DMS53 (cell line): Measurements from ENCODE around the gene ZNF497.
A peak's percentile ranks its signal among the peaks of the same experiment; 100 is the strongest.
"Not testable (repeated sequence)": the region's sequence is repeated elsewhere in the genome, so short reads cannot be mapped to it uniquely, and the experiment has no call there.

Experiments used
- DNase-seq: peaks from one replicate; lab custom pipeline; 2025; lab: John Stamatoyannopoulos, UW

ZNF497 gene

DNA sequence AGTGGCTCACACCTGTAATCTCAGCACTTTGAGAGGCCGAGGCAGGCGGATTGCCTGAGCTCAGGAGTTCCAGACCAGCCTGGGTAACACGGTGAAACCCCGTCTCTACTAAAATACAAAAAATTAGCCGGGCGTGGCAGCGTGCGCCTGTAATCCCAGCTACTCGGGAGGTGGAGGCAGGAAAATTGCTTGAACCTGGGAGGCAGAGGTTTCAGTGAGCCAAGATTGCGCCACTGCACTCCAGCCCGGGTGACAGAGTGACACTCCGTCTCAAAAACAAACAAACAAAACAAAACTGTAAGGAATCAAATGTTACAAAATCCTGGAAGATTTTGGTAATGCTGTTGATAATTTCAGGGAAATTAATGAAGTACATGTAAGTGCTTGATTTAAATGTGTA lies 14.5 kb downstream of the ZNF497 start:
- not testable (repeated sequence) for DNase-seq

DNA sequence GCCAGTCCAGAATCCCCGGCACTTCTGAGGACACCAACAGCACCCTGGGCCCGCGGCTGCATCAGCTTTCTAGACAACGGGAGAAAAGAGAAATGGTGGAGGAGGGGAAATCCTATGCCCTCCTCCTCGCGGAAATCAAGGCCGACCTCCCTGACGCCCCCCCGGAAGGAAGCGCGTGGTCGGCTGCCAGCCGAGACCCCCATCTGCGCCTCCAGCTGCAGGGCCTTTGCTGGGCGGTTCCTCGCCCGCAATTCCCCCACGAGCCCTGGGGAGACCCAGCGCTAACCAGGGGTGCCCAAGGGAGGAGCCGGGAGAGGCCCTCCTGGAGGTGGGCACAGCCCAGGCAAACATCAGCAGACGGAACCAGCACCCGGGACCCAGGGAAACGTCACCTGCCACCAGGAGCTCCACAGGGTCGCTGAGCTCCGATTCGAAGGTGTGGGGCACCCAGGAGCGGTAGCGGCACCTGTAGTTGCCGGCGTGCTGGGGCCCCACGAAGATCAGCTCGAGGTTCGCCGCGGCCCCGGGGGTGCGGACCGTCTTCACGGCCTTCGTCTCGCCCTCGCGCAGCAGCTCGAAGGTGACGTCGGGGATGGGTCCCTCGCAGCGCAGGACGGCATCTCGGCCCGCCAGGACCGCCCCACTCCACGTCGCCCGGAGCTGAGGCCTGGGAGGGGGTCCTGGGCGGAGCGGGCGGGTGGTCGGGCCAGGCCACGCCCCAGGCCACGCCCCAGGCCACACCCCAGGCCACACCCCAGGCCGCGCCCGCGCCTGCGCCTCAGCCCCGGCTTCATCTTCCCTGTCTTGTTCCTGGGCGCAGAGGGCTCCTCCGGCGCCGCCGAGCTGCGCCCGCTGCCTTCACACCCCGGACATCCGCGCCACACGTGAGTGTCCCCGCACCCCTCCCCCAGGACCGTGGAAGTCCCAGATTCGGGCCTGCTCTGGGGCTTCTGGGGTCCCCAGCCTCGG lies 15.3 kb downstream of the ZNF497 start:
- peak; percentile 67 for DNase-seq

DNA sequence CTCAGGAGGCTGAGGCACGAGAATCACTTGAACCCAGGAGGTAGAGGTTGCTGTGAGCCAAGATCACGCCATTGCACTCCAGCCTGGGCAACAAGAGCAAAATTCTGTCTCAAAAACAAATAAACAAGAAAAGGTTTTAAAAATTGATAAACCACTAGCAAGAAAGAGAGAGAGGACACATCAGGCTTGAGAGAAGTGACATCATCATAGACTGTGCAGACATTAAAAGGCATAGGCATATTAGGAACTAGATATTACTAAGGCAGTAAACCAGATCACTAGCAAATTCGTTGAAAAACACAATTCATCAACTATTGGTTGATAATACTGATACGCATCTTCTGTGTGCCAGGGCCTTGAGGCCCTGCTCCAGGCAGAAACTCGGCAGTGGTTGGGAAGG lies 17.0 kb downstream of the ZNF497 start:
- no peak for DNase-seq

DNA sequence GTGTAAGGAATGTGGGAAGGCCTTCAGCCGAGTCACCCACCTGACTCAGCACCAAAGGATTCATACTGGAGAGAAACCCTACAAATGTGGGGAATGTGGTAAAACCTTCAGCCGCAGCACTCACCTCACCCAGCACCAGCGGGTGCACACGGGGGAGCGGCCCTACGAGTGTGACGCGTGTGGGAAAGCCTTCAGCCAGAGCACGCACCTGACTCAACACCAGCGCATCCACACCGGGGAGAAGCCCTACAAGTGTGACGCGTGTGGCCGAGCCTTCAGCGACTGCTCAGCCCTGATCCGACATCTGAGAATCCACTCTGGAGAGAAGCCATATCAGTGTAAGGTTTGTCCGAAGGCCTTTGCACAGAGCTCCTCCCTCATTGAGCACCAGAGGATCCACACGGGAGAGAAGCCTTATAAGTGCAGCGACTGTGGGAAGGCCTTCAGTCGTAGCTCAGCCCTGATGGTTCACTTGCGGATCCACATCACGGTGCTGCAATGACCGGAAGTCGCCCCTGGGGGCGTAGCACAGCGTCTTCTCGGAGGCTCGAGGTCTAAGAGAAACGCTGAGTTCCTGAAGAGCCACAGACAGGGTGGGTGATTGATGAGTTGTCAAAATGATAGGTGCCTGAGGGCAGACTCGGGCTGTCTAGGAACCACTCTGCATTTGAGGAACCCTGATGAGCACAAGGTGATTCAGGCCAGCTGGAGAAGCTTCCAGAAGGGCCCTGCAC lies 23.6 kb downstream of the ZNF497 start:
- DNase-seq, result peak; percentile 16

DNA sequence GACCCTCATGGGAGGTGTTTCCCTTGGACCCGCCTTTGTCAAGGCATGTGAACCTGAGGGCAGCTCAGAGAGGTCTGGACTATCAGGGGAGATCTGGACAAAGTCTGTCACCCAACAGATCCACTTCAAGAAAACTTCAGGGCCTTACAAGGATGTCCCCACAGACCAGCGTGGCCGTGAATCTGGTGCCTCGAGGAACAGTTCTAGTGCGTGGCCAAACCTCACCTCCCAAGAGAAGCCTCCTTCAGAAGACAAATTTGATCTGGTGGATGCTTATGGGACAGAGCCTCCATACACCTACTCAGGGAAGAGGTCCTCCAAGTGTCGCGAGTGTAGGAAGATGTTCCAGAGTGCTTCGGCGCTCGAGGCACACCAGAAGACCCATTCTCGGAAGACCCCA lies 24.2 kb downstream of the ZNF497 start:
- no peak for DNase-seq

DNA sequence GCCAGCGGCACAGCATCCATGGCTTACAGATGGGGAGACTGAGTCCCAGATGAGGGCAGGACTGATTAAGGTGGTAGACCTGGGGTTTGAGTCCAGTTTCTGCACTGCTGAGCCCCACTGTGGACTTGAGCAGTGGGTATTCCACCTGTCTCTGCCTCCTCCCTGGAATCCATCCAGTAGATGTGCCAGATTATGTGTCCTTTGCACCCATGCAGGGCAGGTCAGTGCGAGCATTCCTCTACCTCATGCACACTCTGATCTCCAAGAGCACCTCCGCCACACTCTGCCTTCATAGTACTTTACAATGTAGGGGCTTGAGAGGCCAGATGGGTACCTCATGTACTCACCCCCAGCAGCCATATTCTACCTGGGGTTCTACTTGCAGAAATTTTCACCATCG lies 25.7 kb downstream of the ZNF497 start:
- DNase-seq, result no peak

DNA sequence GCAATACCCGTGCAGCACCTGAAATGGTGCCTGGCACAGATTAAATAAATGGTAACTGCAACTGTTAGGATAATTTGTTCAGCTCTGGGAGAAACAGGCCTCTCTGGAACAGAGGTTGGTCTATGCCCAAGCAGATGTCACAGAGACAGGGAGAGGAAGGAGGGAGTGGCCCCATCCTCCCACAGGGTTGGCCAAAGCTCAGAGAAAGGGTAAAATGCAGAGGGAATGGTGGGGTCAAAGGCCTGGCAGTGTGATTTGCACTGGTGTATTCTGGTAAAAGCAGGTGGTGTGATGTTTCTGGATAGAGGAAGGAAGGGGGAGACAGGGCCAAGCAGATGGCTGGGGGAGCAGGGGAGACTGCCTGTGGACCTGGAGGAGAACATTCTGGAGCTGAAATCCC lies 26.3 kb downstream of the ZNF497 start:
- no peak for DNase-seq

DNA sequence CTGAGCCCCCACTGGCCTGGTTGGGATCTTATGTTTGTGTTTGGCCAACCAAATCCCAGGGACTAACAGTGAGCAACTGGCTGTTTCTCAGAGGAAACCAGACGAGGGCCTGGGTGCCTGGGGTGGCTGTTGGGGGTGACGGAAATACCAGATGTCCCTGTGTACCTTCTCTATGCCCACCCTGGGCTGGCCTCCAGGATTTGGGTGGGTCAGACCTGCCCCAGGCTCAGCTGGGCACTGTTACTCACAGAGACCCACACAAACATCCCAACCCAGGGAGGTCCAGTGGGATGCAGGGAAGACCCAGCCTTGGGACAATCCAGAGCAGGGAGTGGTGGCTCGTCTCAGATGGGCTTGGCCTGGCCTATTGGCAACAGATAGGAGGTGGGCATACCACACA lies 26.9 kb downstream of the ZNF497 start:
- no peak for DNase-seq

DNA sequence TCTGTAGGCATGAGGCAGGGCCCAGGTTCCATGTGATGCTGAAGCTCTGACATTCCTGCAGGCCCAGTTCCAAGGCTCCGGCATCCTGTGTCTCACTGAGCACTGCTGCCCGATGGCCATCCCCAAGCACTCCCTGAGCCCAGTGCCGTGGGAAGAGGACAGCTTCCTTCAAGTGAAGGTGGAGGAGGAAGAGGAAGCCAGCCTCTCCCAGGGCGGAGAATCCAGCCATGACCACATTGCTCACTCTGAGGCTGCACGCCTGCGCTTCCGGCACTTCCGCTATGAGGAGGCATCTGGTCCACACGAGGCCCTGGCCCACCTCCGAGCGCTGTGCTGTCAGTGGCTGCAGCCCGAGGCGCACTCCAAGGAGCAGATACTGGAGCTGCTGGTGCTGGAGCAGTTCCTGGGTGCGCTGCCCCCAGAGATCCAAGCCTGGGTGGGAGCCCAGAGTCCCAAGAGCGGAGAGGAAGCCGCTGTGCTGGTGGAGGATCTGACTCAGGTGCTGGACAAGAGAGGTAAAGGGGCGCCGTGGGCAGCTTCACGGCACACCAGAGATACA lies 27.8 kb downstream of the ZNF497 start:
- DNase-seq, result no peak

DNA sequence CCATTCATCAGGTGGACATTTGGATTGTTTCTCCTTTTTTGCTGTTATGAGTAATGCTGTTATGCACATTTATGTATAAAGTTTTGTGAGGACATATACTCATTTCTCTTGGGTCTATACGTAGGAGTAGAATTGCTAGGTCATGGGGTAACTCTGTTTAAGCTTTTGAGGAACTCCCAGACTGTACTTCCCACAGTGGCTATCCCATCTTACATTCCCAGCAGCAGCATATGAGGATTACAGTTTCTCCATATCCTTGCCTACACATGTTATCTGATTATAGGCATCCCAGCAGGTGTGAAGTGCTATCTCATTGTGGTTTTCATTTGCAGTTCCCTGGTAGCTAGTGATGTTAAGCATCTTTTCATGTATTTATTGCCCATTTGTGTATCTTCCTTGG lies 29.9 kb downstream of the ZNF497 start:
- DNase-seq, result no peak

DNA sequence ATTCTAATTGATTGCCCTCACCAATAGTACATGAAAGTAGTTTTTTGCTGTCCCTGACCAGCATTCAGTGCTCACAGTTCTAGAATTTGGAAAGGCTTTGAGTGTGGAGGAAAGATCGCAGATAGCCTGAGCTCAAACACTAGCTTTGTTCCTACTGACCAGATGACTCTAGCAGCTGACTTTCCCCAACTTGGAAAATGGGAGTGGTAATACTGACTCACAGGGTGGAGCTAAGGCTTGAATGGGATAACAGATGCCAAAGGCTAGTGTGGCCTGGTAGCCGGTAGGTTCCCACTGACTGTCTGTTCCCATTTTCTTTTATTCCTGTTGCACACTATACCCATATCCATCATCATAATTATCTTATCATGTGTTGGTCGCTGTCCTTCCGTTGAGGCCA lies 32.1 kb downstream of the ZNF497 start:
- DNase-seq, result no peak

DNA sequence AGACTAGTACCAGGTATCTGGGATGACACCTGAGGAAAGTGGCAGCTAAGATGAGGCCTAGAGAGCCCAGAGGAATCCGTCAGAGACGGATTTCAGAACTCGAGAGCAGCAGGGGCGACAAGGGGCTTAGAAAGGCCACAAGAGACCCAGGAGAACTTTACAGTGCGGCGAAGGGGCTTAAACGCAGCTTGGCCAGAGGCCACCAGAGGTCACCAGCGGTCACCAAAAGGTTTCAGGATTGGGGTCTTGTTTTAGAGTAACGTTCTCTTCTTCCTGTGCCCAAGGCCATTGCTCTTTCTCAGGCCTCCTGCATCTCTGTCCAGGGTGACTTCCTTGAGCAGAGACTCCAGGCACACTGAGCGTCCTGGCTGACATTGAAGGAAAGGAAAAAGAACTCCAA lies 33.6 kb downstream of the ZNF497 start:
- DNase-seq, result peak; percentile 36

DNA sequence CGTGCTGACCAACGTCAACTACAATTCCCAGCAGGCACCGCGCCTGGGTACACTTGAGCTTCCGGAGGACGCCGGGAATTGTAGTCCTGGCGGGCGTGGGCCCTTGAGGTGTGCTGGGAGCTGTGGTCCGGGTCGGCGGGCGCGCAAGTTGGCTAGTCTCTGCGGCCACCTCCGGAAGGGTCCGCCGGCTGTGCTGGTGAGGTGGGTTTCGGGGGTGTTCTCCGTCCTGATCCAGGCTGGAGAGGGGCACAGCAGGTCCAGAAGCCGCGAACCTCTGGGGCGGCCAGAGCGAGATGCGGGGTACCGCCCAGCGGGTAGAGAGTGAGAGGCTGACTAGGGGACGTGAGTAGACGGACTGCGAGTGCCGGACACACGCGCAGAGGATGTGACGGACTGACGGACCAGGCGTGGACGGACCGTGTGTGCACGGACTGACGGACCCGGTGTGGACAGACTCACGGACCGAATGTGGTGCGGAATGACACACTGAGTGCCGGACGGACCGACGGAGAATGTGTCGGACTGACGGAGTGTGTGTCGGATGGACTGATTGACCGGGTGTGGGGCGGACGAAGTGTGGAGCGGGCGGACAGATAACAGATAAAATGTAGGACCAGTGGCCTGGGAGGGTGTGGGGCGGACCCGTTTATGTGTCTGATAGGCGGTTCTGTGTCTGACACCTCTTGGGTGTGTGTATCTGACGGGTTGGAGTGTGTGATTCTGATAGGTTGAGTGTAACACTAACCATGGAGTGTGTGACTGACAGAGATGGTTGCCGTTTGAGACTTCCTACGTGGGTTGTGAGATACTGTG lies 35.4 kb downstream of the ZNF497 start, which contains the start of gene ZSCAN22:
TSS of gene ZSCAN22 (plus strand) at position 81 of the 813 bp plus-strand sequence. CDS start 7,809 bp downstream, outside the sequence.
- DNase-seq, result peak; percentile 98

DNA sequence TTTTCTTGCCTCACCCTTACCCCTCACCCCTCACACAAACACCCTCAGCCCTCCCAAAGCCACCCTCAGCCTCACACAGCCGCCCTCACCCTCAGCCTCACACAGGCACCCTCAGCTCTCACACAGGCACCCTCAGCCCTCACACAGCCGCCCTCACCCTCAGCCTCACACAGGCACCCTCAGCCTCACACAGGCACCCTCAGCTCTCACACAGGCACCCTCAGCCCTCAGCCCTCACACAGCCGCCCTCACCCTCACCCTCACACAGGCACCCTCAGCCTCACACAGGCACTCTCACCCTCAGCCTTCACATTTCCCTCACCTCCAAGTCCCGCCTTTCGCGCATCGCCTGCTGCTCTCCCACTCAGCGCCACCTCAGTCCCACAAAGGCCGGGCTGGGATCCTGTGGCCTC lies 36.0 kb downstream of the ZNF497 start:
- no peak for DNase-seq

DNA sequence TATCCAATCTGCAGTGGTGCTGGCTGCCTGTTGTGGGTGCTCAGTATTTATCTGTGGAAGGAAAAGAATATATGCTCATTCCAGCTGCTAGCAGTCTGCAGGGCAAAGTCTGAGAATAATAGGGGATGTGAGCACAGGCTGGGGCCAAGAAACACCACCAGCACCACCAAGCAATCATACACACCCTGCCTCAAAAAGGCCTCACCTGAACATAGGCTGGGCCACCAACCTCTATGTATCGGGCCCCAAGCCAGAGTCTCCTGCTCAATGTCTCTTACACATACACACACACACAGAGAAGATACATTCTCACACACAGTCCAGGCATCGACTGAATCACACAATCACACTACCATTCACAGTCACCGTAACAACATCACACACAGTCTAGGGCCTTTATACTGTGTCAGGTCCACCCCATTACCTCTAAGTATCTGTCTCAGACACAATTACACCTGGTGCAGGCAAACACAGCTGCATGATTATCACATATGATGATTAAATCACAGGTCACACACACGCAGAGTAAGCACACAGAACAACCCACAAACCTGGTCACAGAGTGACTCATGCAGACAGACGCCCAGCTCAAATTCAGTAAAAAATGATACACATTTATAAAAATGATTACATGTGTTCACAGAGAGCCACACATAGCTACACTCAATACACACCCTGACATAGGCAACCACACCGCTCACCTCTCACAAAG lies 37.1 kb downstream of the ZNF497 start:
- DNase-seq, result peak; percentile 47

DNA sequence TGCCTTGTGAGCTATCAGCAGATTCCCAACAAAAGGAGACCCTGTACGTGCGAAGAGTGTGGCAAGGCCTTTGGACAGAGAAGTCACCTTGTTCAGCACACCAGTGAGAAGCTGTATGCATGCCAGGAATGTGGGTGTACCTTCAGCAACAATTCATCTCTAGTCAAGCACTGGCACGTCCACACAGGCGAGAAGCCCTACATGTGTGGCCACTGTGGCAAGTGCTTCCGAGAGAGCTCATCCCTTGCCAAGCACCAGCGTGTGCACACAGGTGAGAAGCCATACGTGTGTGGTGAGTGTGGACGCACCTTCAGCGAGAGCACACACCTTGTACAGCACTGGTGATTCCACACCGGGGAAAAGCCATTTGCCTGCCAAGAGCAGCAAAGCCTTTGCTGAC lies 43.3 kb downstream of the ZNF497 start:
- no peak for DNase-seq

DNA sequence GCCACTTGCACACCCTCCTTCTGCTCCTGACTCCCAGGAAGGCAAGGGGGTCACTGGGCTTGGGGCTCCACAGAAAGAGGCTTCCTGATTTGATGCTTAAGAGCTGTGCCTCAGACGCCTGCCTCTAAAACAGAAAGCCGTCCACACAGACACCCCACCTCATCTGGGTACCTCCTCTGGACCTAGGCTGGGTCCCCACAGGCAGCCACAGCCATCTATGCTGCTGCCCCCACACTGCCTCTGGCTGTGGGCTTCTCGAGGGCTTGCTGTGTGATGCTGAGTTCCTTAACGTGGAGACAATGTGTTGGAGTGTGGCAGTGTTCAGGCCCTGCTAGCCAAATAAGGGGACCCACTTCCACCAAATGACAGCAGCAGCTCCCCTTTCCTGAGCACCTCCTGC lies 44.3 kb downstream of the ZNF497 start:
- DNase-seq, result no peak

DNA sequence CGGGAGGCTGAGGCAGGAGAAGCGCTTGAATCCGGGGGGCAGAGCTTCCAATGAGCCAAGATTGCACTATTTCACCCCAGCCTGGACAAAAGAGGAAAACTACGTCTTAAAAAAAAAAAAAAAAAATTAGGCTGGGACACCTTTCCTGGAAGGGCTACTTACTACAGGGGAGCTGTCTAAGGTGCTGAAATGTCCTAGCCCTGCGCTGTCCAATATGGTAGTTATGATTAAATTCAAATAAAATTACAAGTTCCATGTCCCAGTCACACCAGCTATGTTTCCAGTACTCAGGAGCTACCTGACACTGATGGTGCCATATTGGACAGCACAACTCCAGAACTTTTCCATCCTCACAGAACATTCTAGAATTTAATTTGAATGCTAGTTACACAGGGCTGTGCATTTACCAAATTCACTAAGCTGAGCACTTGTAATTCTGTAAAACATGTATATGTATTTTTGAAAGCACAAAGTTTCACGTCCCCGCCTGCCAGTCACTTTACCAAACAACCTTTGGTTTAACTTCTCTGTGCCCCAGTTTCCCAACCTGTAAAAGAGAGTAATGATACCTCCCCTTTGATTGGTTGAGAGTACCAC lies 45.0 kb downstream of the ZNF497 start:
- peak; percentile 37 for DNase-seq

DNA sequence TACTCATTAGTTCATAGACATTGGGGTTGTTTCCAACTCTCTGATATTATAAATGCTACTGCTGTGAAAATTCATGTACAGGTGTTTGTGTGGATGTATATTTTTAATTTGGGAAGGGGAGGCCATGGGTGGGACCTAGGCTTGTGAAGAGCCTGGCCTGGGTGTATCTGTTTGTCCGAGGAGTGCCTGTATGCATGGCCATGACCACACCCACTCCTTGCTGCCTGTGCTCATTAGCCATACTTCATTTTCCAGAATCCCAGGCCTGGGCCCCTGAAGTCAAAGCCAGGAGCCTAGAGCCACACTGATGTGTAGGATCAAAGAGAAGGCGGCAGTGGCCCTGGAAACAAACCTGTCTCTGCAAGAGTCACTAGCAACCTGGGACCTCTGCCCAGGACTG lies 47.0 kb downstream of the ZNF497 start:
- DNase-seq, result no peak

DNA sequence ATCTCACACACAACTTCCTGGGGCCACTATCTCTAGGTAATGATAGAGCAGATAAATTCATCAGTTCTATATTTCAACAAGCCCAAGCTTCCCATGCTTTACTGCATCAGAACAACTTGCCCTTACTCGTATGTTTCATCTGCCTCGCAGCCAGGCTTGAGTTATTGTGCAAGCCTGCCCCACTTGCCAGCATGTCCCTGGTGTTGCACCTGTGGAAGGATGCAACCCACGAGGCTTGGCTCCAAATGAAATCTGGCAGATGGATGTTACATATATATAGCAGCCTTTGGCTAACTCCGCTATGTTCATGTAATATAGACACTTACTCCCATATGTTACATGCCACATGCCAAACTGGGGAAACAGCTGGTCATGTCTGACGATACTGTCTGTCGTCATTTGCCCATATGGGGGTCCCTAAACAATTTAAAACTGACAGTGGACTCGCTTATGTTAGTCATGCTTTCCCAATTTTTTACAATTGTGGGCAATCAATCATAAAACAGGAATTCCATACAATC lies 51.1 kb downstream of the ZNF497 start:
- no peak for DNase-seq

DNA sequence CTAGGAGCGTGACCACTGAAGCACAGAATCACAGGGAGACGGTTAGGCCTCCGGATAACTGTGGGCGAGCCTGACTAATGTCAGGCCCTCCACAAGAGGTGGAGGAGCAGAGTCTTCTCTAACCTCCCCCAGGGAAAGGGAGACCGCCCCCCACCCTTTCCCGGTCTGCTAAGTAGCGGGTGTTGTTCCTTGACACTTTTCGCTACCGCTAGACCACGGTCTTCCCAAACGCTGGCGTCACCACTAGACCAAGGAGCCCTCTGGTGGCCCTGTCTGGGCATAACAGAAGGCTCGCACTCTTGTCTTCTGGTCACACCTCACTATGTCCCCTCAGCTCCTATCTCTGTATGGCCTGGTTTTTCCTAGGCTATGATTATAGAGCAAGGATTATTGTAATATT lies 51.9 kb downstream of the ZNF497 start:
- peak; percentile 30 for DNase-seq
